Measurements from ENCODE around the gene MSTO1. TPM values are rescaled to one million over a fixed set of nuclear protein-coding genes. Genes with fewer than 3 reads are reported as not detected.

Gene MSTO1
- 91.2 TPM for polyA plus RNA-seq (2012; ENCODE audit: insufficient read length, low read depth)

- TF ChIP-seq SIN3A (IDR thresholded peaks at IDR 0.05; ENCODE audit: borderline replicate concordance, insufficient read depth, low read length), result no peak
- peak; percentile 83 for TF ChIP-seq POLR2AphosphoS5 (IDR thresholded peaks at IDR 0.05; ENCODE audit: low read depth, low read length)
- TF ChIP-seq FOXP2 (optimal IDR thresholded peaks at IDR 0.05; ENCODE audit: borderline replicate concordance, extremely low read depth, extremely low read length, insufficient read depth), result no peak
- TF ChIP-seq REST (IDR thresholded peaks at IDR 0.05; ENCODE audit: insufficient read depth in 1 of 2, low read depth in 2 of 2, low read length in 2 of 2), result no peak
- no peak for TF ChIP-seq TAF1 (IDR thresholded peaks at IDR 0.05; ENCODE audit: borderline replicate concordance, insufficient read depth, low read length)
Measured at GRCh38 chr1:155609515-155610256, at the start of gene MSTO1. MSTO1 (plus strand) TSS chr1:155610218; CDS start chr1:155610249, 31 bp downstream.

GRCh38 chr1:155561779-155562580, 48.0 kb upstream of the MSTO1 start:
- TF ChIP-seq TAF1 (IDR thresholded peaks at IDR 0.05; ENCODE audit: borderline replicate concordance, insufficient read depth, low read length), result 0 out of 2 replicates have a peak, but pooled peaks have one; percentile 27

GRCh38 chr1:155562581-155563376, 47.2 kb upstream of the MSTO1 start, which contains the start of gene ASH1L:
ASH1L (minus strand) TSS chr1:155562803; CDS start chr1:155521519, 41,284 bp downstream.
- TF ChIP-seq SIN3A (IDR thresholded peaks at IDR 0.05; ENCODE audit: borderline replicate concordance, insufficient read depth, low read length) (no peak), REST (IDR thresholded peaks at IDR 0.05; ENCODE audit: insufficient read depth in 1 of 2, low read depth in 2 of 2, low read length in 2 of 2) (peak; percentile 7 to 56; a peak in 1 of 4 replicates), TAF1 (IDR thresholded peaks at IDR 0.05; ENCODE audit: borderline replicate concordance, insufficient read depth, low read length) (peak; percentile 97; the same call in 1 of the 2 replicates), POLR2AphosphoS5 (IDR thresholded peaks at IDR 0.05; ENCODE audit: low read depth, low read length) (peak; percentile 84), FOXP2 (optimal IDR thresholded peaks at IDR 0.05; ENCODE audit: borderline replicate concordance, extremely low read depth, extremely low read length, insufficient read depth) (peak; percentile 21)

- TF ChIP-seq SIN3A (IDR thresholded peaks at IDR 0.05; ENCODE audit: borderline replicate concordance, insufficient read depth, low read length) (0 out of 2 replicates have a peak, but pooled peaks have one; percentile 71), REST (IDR thresholded peaks at IDR 0.05; ENCODE audit: insufficient read depth in 1 of 2, low read depth in 2 of 2, low read length in 2 of 2) (peak in 1 of 2 experiments; percentile 54; a peak in 1 of 4 replicates)
Measured at GRCh38 chr1:155563377-155564022, 46.5 kb upstream of the MSTO1 start.

All from PFSK-1 (cell line).